HG03175 (cell line): ENCODE measurements around the gene ZW10.

Experiments
- ATAC-seq: cut with Tn5 transposase; IDR thresholded peaks from one replicate; pipeline ENCODE4 v1.9.1; 2021; ENCODE audit warnings: mild to moderate bottlenecking, moderate library complexity; ENCODE audit not compliant: unreplicated experiment

Gene ZW10

DNA sequence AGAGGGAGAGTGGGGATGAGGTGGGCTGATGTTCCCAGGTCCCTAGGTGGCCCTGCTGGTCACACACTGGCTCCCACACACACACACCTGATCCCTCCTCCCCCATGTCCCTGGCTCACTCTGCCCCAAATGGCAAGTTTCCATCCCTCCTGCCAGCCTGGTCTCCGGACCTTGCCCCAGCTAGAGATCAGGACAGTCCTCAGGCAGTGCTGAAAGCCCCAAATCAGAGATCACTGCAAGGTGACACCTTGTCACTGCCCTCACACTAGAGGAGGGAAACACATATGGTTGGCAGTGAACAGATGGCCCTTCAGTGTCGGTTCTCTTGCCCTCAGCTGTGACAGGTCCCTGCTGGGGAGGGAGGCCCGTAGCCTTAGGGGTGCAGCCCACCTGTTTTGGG is 75.0 kb downstream of the ZW10 start:
- ATAC-seq: no peak

GRCh38 chr11:113697756-113698407 is 75.6 kb downstream of the ZW10 start:
- no peak for ATAC-seq

- no peak for ATAC-seq
Measured at GRCh38 chr11:113697111-113697510, 76.4 kb downstream of the ZW10 start.

GRCh38 chr11:113695207-113695606 is 78.3 kb downstream of the ZW10 start:
- no peak for ATAC-seq

- ATAC-seq: no peak
Measured at GRCh38 chr11:113694390-113694789, 79.1 kb downstream of the ZW10 start.

- no peak for ATAC-seq
Measured at GRCh38 chr11:113693030-113693429, 80.5 kb downstream of the ZW10 start.

DNA sequence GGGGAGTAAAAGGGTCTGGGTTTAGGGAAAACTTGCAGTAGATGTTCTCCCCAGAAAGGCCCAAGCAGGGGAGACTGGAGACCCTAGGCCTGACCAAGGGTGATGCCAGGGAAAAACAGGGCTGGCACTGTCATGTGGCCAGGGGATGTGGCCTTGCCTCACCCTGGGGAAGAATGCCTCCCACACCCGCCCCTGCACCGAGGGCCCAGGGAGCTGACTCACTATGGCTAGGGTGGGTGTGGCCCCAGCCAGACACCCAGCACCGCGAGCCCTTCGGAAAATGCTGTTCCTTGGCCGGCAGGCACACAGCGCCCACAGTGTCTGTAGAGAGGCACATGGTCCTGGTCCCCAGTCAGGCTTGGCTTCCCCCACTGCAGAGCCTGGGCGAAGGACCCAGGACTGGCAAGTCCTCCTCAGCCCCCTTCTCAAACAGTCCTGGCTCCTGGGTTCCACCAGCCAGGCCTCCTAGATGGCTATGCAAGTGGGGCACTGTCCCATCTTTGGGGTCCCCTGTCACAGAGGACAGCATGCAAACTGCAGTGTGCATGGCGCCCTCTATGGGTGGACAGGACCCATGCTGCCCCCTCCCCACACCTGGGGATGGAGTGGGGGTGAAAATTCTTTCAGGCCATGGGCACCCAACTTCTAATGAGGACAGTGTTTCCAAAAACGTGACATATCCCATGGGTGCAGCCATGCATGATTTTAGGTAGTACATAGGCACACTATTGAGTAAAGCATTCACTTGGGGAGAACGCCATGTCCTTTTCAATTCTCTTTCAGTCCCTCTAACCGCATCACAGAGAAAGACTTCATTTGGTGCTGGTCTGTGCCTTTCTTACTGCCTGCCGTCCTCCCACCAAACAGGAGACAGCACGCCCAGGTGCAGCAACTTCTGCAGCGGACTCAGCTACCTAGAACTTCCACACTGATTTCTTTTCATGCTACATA is 82.6 kb downstream of the ZW10 start:
- no peak for ATAC-seq

- no peak for ATAC-seq
Measured at GRCh38 chr11:113689768-113690618, 83.5 kb downstream of the ZW10 start.

- peak; percentile 55 for ATAC-seq
Measured at GRCh38 chr11:113685654-113686359, 87.7 kb downstream of the ZW10 start.

DNA sequence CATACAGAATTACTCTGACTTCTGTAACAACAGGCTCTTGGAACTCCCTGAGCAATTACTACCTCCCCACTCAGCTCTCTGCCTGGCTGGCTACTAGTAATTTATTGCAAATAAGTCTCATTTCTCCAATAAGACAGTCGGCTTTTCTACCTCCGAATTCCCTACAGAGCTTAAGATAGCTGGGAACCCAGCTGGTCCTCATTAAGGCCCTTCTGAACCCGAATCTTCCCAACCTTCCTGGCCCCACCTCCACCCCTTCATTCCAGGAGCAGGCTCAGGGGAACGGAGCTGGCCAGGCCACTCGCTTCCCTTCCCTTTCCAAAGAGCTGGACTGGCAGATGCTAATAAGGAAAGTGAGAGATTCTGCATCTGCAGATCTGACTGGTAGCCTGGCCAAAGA is 89.0 kb downstream of the ZW10 start:
- no peak for ATAC-seq

DNA sequence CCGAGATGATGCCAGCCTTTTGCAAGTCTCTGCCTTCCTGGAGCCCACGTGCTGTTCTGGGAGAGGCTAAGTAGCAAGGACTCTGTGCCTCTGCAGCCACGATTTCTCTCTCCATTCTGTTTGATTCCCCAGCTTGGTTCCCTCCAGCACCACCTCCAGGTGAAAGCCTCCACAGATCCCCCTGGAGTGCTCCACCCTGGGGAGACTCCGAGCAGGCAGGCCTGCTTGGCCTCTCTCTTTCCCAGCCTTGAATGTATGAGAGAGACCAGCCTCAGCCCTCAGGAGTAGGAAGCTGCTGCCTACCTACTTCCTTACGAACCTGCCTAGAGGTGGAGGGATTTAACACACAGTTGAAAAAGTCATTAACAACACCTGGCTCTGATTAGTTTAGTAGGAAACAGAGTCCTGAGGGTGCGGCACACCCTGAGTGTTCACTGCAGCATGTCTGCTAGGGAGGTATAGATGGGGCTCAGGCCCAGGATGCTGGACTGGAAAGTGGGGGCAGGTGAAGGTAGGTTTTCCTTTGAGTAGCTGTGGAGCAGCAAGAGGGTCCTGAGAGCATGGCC is 89.9 kb downstream of the ZW10 start:
- no peak for ATAC-seq
